ENCODE data around the gene GBGT1. TPM values are rescaled to one million over a fixed set of nuclear protein-coding genes. Genes with fewer than 3 reads are reported as not detected.

The GBGT1 gene
- total and polyA plus RNA-seq, 9 of the 15 experiments (the other 6 are each of a cell fraction or from before 2014, with no cell fraction given), result 0.55 to 25.8 (median 13.7) TPM

DNA sequence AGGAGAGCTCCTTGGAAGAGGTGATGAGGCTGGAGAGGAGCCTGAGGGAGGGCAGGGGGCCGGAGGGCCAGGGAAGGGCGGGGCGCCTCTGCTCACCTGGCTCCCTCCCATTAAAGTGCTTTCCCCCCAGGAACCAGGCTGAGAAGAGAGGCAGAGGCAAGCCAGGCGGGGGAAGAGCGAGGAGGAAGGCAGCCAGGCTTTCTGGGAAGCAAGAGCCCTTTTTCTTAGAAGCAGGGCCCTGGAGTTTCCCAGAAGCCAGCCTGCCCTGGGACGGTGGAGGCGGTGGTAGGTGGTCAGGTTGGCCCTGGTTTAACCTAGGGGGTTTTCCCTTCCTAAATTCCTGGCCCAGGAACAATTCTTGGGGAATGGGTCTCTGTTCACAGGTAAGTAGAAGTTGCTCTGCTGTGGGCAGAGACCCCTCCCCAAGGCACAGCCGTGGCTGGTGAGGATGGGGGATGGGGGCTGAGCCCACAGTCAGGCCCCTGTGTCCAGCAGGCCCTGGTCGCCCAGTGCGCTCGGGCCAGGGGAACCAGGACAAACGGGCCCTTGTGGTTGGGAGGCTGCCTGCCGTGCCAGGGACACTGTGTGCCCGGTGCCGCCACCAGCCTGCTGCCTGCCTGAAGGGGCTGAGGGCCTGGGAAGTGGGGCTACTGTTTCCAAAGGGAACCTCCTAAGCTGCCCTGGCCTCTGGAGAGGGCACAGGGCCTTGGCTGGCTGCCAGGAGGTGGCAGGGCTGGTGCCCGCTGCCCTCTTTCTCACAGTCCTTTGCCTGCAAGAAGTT is 26.1 kb downstream of the GBGT1 start (continued):
- TF ChIP-seq NR2C1 (IDR thresholded peaks at IDR 0.05), result no peak
- 0 out of 2 replicates have a peak, but pooled peaks have one; percentile 11 for TF ChIP-seq NR2C1 (tag; IDR thresholded peaks at IDR 0.05)
- TF ChIP-seq, protein P1, sequence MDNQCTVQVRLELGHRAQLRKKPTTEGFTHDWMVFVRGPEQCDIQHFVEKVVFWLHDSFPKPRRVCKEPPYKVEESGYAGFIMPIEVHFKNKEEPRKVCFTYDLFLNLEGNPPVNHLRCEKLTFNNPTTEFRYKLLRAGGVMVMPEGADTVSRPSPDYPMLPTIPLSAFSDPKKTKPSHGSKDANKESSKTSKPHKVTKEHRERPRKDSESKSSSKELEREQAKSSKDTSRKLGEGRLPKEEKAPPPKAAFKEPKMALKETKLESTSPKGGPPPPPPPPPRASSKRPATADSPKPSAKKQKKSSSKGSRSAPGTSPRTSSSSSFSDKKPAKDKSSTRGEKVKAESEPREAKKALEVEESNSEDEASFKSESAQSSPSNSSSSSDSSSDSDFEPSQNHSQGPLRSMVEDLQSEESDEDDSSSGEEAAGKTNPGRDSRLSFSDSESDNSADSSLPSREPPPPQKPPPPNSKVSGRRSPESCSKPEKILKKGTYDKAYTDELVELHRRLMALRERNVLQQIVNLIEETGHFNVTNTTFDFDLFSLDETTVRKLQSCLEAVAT (IDR thresholded peaks at IDR 0.05), result no peak
- no peak for TF ChIP-seq ELK1 (CRISPR knock-in tag; IDR thresholded peaks at IDR 0.05)
- TF ChIP-seq ZBTB7A (IDR thresholded peaks at IDR 0.05; ENCODE audit: borderline replicate concordance, control insufficient read depth, low read depth, low read length), result peak; percentile 21; the same call in 1 of the 2 replicates

GRCh38 chr9:133135146-133135745 is 28.5 kb downstream of the GBGT1 start:
- in situ Hi-C loops (cut with MboI), result no loop called here
- ChIA-PET POLR2A (interaction anchor here (0.6 to 1.3 kb wide), 4 partner anchors 9 to 191 kb away, joined by 3 to 5 read pairs (median 4); partner anchors contain the start of gene TSC1), CTCF (ENCODE audit: low intra/inter-chr PET ratio) (no interaction called here)
- Histone ChIP-seq H3K4me1 (replicated peaks in 1 of 2; ENCODE audit: control insufficient read depth in 2 of 2, insufficient read depth in 2 of 2, low read length in 2 of 2) (peaks cover 70 to 74% of the 10 kb centered on the region in 2 experiments), H3K27ac (ENCODE audit: extremely low read depth, low read depth, low read length) (peak overlapping the region; percentile 80; the same call in 2 of the 3 replicates), H3K9me1 (ENCODE audit: control insufficient read depth, insufficient read depth, low read length) (no peaks in the 10 kb centered on the region), H3K4me3 (no peak overlapping the region), H3K79me2 (ENCODE audit: control insufficient read depth, insufficient read depth, low read length) (peaks cover 88% of the 10 kb centered on the region), H3K9ac (ENCODE audit: insufficient read depth in 1 of 2, low read depth in 2 of 2, low read length in 2 of 2) (peak overlapping the region; percentile 59 to 86; a peak in 3 of 4 replicates), H3K36me3 (ENCODE audit: control insufficient read depth, insufficient read depth, low read length) (peaks cover 30% of the 10 kb centered on the region; the same call in 2 of the 3 replicates), H3K27me3 (ENCODE audit: control insufficient read depth in 2 of 2, insufficient read depth in 2 of 2, low read length in 2 of 2) (no peaks in the 10 kb centered on the region), H3K9me3 (replicated peaks; ENCODE audit: control insufficient read depth, insufficient read depth, low read depth, low read length) (no peaks in the 10 kb centered on the region), H4K20me1 (replicated peaks; ENCODE audit: control insufficient read depth, insufficient read depth, low read length) (peaks cover 6% of the 10 kb centered on the region), H3K4me2 (ENCODE audit: insufficient read depth, low read length) (no peak overlapping the region), H2AFZ (ENCODE audit: low read depth, low read length) (no peak overlapping the region)
- intact Hi-C loops (cut with micrococcal nuclease), result no loop called here
- DNase-seq (ENCODE audit: extremely low read depth in 1 of 4, low spot score in 3 of 4) (no peak), FAIRE-seq (no peak), ATAC-seq (no peak)
- BruUV-seq (replicated peaks), result no TSS peak
- TF ChIP-seq, protein P2, sequence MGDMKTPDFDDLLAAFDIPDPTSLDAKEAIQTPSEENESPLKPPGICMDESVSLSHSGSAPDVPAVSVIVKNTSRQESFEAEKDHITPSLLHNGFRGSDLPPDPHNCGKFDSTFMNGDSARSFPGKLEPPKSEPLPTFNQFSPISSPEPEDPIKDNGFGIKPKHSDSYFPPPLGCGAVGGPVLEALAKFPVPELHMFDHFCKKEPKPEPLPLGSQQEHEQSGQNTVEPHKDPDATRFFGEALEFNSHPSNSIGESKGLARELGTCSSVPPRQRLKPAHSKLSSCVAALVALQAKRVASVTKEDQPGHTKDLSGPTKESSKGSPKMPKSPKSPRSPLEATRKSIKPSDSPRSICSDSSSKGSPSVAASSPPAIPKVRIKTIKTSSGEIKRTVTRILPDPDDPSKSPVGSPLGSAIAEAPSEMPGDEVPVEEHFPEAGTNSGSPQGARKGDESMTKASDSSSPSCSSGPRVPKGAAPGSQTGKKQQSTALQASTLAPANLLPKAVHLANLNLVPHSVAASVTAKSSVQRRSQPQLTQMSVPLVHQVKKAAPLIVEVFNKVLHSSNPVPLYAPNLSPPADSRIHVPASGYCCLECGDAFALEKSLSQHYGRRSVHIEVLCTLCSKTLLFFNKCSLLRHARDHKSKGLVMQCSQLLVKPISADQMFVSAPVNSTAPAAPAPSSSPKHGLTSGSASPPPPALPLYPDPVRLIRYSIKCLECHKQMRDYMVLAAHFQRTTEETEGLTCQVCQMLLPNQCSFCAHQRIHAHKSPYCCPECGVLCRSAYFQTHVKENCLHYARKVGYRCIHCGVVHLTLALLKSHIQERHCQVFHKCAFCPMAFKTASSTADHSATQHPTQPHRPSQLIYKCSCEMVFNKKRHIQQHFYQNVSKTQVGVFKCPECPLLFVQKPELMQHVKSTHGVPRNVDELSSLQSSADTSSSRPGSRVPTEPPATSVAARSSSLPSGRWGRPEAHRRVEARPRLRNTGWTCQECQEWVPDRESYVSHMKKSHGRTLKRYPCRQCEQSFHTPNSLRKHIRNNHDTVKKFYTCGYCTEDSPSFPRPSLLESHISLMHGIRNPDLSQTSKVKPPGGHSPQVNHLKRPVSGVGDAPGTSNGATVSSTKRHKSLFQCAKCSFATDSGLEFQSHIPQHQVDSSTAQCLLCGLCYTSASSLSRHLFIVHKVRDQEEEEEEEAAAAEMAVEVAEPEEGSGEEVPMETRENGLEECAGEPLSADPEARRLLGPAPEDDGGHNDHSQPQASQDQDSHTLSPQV (IDR thresholded peaks at IDR 0.05), result 0 out of 2 replicates have a peak, but pooled peaks have one; percentile 5
- no peak for TF ChIP-seq SPI1 (IDR thresholded peaks at IDR 0.05; ENCODE audit: borderline replicate concordance, low read depth, low read length)
- 78% methylated on average over 6 of the region's 8 CpGs for WGBS (ENCODE audit: insufficient coverage, low coverage, missing lambda C conversion rate)

Data from K562 (cell line).